Neural cell (in vitro differentiated cells): Measurements from ENCODE around the gene OLFM1. TPM values are rescaled to one million over a fixed set of nuclear protein-coding genes. Genes with fewer than 3 reads are reported as not detected.

Experiments
- H2AFZ ChIP-seq: fragments of 200-600, 300-800 bp; sonication (generic), shearing (Covaris generic); 2 replicates; pipeline ENCODE4 v1.6.0; 2014; ENCODE audit warnings: low read depth, mild to moderate bottlenecking, antibody characterized with exemption, low read length, moderate library complexity
- H3F3A ChIP-seq: fragments of 200-600 bp; shearing (Covaris generic); 2 replicates; pipeline ENCODE4 v1.6.1; 2016; ENCODE audit warnings: mild to moderate bottlenecking, moderate library complexity, mixed read lengths, antibody characterized with exemption, low read length; ENCODE audit not compliant: insufficient read depth, poor library complexity, severe bottlenecking
- H3K27ac ChIP-seq: fragments of 200-600, 300-800 bp; sonication (generic), shearing (Covaris generic); 2 replicates; pipeline ENCODE4 v1.5.1; 2014; ENCODE audit warnings: mild to moderate bottlenecking, low read length, moderate library complexity
- H3K27me3 ChIP-seq: fragments of 300-800, 200-600 bp; sonication (generic), shearing (Covaris generic); 2 replicates; pipeline ENCODE4 v1.6.0; 2014; ENCODE audit warnings: mild to moderate bottlenecking, low read depth, low read length, moderate library complexity; ENCODE audit not compliant: insufficient read depth
- H3K36me3 ChIP-seq: fragments of 300-800, 200-600 bp; sonication (generic), shearing (Covaris generic); 2 replicates; pipeline ENCODE4 v1.5.1; 2014; ENCODE audit warnings: mild to moderate bottlenecking, antibody characterized with exemption, low read length, moderate library complexity; ENCODE audit not compliant: insufficient read depth
- H3K4me2 ChIP-seq: fragments of 300-800, 200-600 bp; sonication (generic), shearing (Covaris generic); 2 replicates; pipeline ENCODE4 v1.6.0; 2014; ENCODE audit warnings: mild to moderate bottlenecking, low read length
- H3K4me3 ChIP-seq: fragments of 300-800, 200-600 bp; sonication (generic), shearing (Covaris generic); 2 replicates; pipeline ENCODE4 v1.5.1; 2014; ENCODE audit warnings: mild to moderate bottlenecking, low read length, moderate library complexity
- H3K79me2 ChIP-seq: fragments of 200-600 bp; shearing (Covaris generic); replicated peaks from 2 replicates; pipeline ENCODE4 v1.6.0; 2014; ENCODE audit warnings: mild to moderate bottlenecking, low read length, moderate library complexity; ENCODE audit not compliant: insufficient read depth
- H3K9ac ChIP-seq: fragments of 300-800, 200-600 bp; sonication (generic), shearing (Covaris generic); 2 replicates; pipeline ENCODE4 v1.6.1; 2016; ENCODE audit warnings: mild to moderate bottlenecking, low read length, mixed read lengths
- H3K9me2 ChIP-seq: fragments of 200-600 bp; shearing (Covaris generic); 2 replicates; pipeline ENCODE4 v1.6.1; 2016; ENCODE audit warnings: mild to moderate bottlenecking, low read length, mixed read lengths; ENCODE audit not compliant: insufficient read depth
- H3K9me3 ChIP-seq: fragments of 200-600, 300-800 bp; sonication (generic), shearing (Covaris generic); 2 replicates; pipeline ENCODE4 v1.6.1; 2016; ENCODE audit warnings: mild to moderate bottlenecking, mixed run types, low read length, moderate library complexity, mixed read lengths
- H4K20me1 ChIP-seq: fragments of 200-600 bp; shearing (Covaris generic); 2 replicates; pipeline ENCODE4 v1.6.1; 2016; ENCODE audit warnings: mild to moderate bottlenecking, mixed run types; ENCODE audit not compliant: insufficient read depth
- EP300 ChIP-seq: fragments of 450-650 bp; conservative IDR thresholded peaks from 2 replicates; pipeline ENCODE4 v1.6.1; 2014; ENCODE audit warnings: antibody characterized with exemption, mild to moderate bottlenecking, moderate library complexity; ENCODE audit not compliant: poor library complexity, severe bottlenecking
- EZH2 ChIP-seq: fragments of 200-600, 300-800 bp; shearing (Covaris generic), sonication (generic); IDR thresholded peaks from 2 replicates; pipeline ENCODE4 v1.6.1; 2014; ENCODE audit warnings: antibody characterized with exemption, low read length, borderline replicate concordance, mild to moderate bottlenecking; ENCODE audit not compliant: insufficient read depth, poor library complexity, severe bottlenecking
- MXI1 ChIP-seq: fragments of 450-650 bp; conservative IDR thresholded peaks from 2 replicates; pipeline ENCODE4 v1.6.1; 2014; ENCODE audit warnings: antibody characterized with exemption, mild to moderate bottlenecking; ENCODE audit not compliant: poor library complexity, severe bottlenecking
- POLR2AphosphoS5 ChIP-seq: IDR thresholded peaks from 2 replicates; pipeline ENCODE4 v1.6.1; 2012
- RAD21 ChIP-seq: fragments of 450-650 bp; conservative IDR thresholded peaks from 2 replicates; pipeline ENCODE4 v1.6.1; 2014; ENCODE audit warnings: antibody characterized with exemption, mild to moderate bottlenecking, moderate library complexity
- REST ChIP-seq: IDR thresholded peaks from 2 replicates; pipeline ENCODE4 v1.6.1; 2012; ENCODE audit warnings: borderline replicate concordance
- SMC3 ChIP-seq: fragments of 450-650 bp; conservative IDR thresholded peaks from 2 replicates; pipeline ENCODE4 v1.6.1; 2014; ENCODE audit warnings: antibody characterized with exemption, mild to moderate bottlenecking, moderate library complexity; ENCODE audit not compliant: poor library complexity
- TAF1 ChIP-seq: IDR thresholded peaks from 2 replicates; pipeline ENCODE4 v1.6.1; 2012; ENCODE audit warnings: low read depth
- polyA plus RNA-seq: library from polyadenylated mRNA; depleted of rRNA; stranded (reverse); fragments of >200 nt; gene quantifications from 2 replicates; pipeline ENCODE4 v1.2.3, GENCODE V29; 2014
- TF ChIP-seq, protein P1 (sequence below): fragments of 450-650 bp; IDR thresholded peaks from 2 replicates; pipeline ENCODE4 v1.5.1; 2014; ENCODE audit warnings: antibody characterized with exemption, mild to moderate bottlenecking, moderate library complexity; ENCODE audit not compliant: poor library complexity, severe bottlenecking

The OLFM1 gene
- polyA plus RNA-seq, 1 donor from 2014 or later = 102 TPM

GRCh38 chr9:135136991-135137832 lies 49.7 kb downstream of the OLFM1 start:
- Histone ChIP-seq H3K9me3 (no peaks in the 10 kb centered on the region), H3F3A (no peaks in the 10 kb centered on the region), H3K4me2 (no peak overlapping the region), H4K20me1 (no peaks in the 10 kb centered on the region), H3K79me2 (no peaks in the 10 kb centered on the region), H3K4me3 (no peak overlapping the region), H3K9me2 (no peaks in the 10 kb centered on the region), H3K36me3 (no peaks in the 10 kb centered on the region), H3K27ac (no peak overlapping the region), H3K27me3 (no peaks in the 10 kb centered on the region), H3K9ac (no peak overlapping the region), H2AFZ (no peak overlapping the region)
- TF ChIP-seq POLR2AphosphoS5 (no peak), EZH2 (no peak), RAD21 (no peak), EP300 (no peak), SMC3 (no peak)
- TF ChIP-seq, protein P1, sequence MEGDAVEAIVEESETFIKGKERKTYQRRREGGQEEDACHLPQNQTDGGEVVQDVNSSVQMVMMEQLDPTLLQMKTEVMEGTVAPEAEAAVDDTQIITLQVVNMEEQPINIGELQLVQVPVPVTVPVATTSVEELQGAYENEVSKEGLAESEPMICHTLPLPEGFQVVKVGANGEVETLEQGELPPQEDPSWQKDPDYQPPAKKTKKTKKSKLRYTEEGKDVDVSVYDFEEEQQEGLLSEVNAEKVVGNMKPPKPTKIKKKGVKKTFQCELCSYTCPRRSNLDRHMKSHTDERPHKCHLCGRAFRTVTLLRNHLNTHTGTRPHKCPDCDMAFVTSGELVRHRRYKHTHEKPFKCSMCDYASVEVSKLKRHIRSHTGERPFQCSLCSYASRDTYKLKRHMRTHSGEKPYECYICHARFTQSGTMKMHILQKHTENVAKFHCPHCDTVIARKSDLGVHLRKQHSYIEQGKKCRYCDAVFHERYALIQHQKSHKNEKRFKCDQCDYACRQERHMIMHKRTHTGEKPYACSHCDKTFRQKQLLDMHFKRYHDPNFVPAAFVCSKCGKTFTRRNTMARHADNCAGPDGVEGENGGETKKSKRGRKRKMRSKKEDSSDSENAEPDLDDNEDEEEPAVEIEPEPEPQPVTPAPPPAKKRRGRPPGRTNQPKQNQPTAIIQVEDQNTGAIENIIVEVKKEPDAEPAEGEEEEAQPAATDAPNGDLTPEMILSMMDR = no peak

- no peaks in the 10 kb centered on the region for H3K79me2 ChIP-seq
- H3K27ac ChIP-seq = no peak overlapping the region
- H4K20me1 ChIP-seq = no peaks in the 10 kb centered on the region
- no peaks in the 10 kb centered on the region for H3K36me3 ChIP-seq
- H3K27me3 ChIP-seq = no peaks in the 10 kb centered on the region
- H3F3A ChIP-seq = no peaks in the 10 kb centered on the region
- H2AFZ ChIP-seq = no peak overlapping the region
- H3K4me2 ChIP-seq = no peak overlapping the region
- no peaks in the 10 kb centered on the region for H3K9me2 ChIP-seq
- no peak overlapping the region for H3K4me3 ChIP-seq
- TF ChIP-seq, protein P1 = no peak
- no peak for TF ChIP-seq MXI1
- TF ChIP-seq SMC3 = no peak
- no peak for TF ChIP-seq EZH2
- TF ChIP-seq EP300 = no peak
- no peak for TF ChIP-seq TAF1
- TF ChIP-seq RAD21 = no peak
- TF ChIP-seq REST = no peak
- no peak for TF ChIP-seq POLR2AphosphoS5
- H3K9me3 ChIP-seq = no peaks in the 10 kb centered on the region
- no peak overlapping the region for H3K9ac ChIP-seq
Observed at GRCh38 chr9:135138078-135138855, 50.8 kb downstream of the OLFM1 start.
